ENCODE measurements around the gene AVL9.

The AVL9 gene

GRCh38 chr7:32535162-32535702 is 39.9 kb downstream of the AVL9 start:
- Histone ChIP-seq H3K4me3 (ENCODE audit: low read depth, low read length, poor library complexity, severe bottlenecking) (no peak overlapping the region), H3K27ac (ENCODE audit: low read depth, low read length, poor library complexity, severe bottlenecking) (no peak overlapping the region), H3K9me2 (ENCODE audit: low read depth, low read length) (no peaks in the 10 kb centered on the region), H3K4me1 (ENCODE audit: insufficient read depth, low read length, severe bottlenecking) (no peaks in the 10 kb centered on the region), H3K9me3 (ENCODE audit: low read length) (peaks cover 6% of the 10 kb centered on the region; the same call in 1 of the 2 replicates), H2AFZ (ENCODE audit: low read length) (no peak overlapping the region), H3K27me3 (ENCODE audit: insufficient read depth, low read length) (no peaks in the 10 kb centered on the region), H4K20me1 (ENCODE audit: insufficient read depth, low read length) (no peaks in the 10 kb centered on the region), H3K36me3 (ENCODE audit: insufficient read depth, low read length) (peaks cover 18% of the 10 kb centered on the region), H3F3A (ENCODE audit: insufficient read depth, low read length) (no peaks in the 10 kb centered on the region), H3K9ac (ENCODE audit: low read length) (no peak overlapping the region), H3K4me2 (ENCODE audit: low read length) (no peak overlapping the region), H3K79me2 (ENCODE audit: insufficient read depth, low read length) (peaks cover 7% of the 10 kb centered on the region; the same call in 1 of the 2 replicates)
- no peak for TF ChIP-seq EZH2 (IDR thresholded peaks at IDR 0.05; ENCODE audit: borderline replicate concordance, low read length)
- TF ChIP-seq CTCF (IDR thresholded peaks at IDR 0.05; ENCODE audit: low read length), result no peak

- no peaks in the 10 kb centered on the region for H3K27me3 ChIP-seq (ENCODE audit: insufficient read depth, low read length)
- no peak overlapping the region for H2AFZ ChIP-seq (ENCODE audit: low read length)
- H3K4me1 ChIP-seq (ENCODE audit: insufficient read depth, low read length, severe bottlenecking), result no peaks in the 10 kb centered on the region
- peaks cover 17% of the 10 kb centered on the region for H3K36me3 ChIP-seq (ENCODE audit: insufficient read depth, low read length)
- no peak for TF ChIP-seq EZH2 (IDR thresholded peaks at IDR 0.05; ENCODE audit: borderline replicate concordance, low read length)
- no peak for TF ChIP-seq CTCF (IDR thresholded peaks at IDR 0.05; ENCODE audit: low read length)
- H3K9me3 ChIP-seq (ENCODE audit: low read length), result peaks cover 6% of the 10 kb centered on the region; the same call in 1 of the 2 replicates
- H3K4me3 ChIP-seq (ENCODE audit: low read depth, low read length, poor library complexity, severe bottlenecking), result no peak overlapping the region
- no peak overlapping the region for H3K27ac ChIP-seq (ENCODE audit: low read depth, low read length, poor library complexity, severe bottlenecking)
- H3K4me2 ChIP-seq (ENCODE audit: low read length), result no peak overlapping the region
- no peaks in the 10 kb centered on the region for H4K20me1 ChIP-seq (ENCODE audit: insufficient read depth, low read length)
- no peak overlapping the region for H3K9ac ChIP-seq (ENCODE audit: low read length)
- H3K79me2 ChIP-seq (ENCODE audit: insufficient read depth, low read length), result peaks cover 11% of the 10 kb centered on the region; the same call in 1 of the 2 replicates
- H3K9me2 ChIP-seq (ENCODE audit: low read depth, low read length), result no peaks in the 10 kb centered on the region
- no peaks in the 10 kb centered on the region for H3F3A ChIP-seq (ENCODE audit: insufficient read depth, low read length)
Measured at GRCh38 chr7:32536016-32536415, 40.7 kb downstream of the AVL9 start.

- no peak overlapping the region for H3K4me2 ChIP-seq (ENCODE audit: low read length)
- H3K79me2 ChIP-seq (ENCODE audit: insufficient read depth, low read length), result peaks cover 11% of the 10 kb centered on the region; the same call in 1 of the 2 replicates
- H4K20me1 ChIP-seq (ENCODE audit: insufficient read depth, low read length), result no peaks in the 10 kb centered on the region
- H3F3A ChIP-seq (ENCODE audit: insufficient read depth, low read length), result no peaks in the 10 kb centered on the region
- H3K27me3 ChIP-seq (ENCODE audit: insufficient read depth, low read length), result no peaks in the 10 kb centered on the region
- H3K9ac ChIP-seq (ENCODE audit: low read length), result no peak overlapping the region
- H3K4me1 ChIP-seq (ENCODE audit: insufficient read depth, low read length, severe bottlenecking), result no peaks in the 10 kb centered on the region
- H3K9me3 ChIP-seq (ENCODE audit: low read length), result peaks cover 3% of the 10 kb centered on the region; the same call in 1 of the 2 replicates
- H3K27ac ChIP-seq (ENCODE audit: low read depth, low read length, poor library complexity, severe bottlenecking), result no peak overlapping the region
- H3K9me2 ChIP-seq (ENCODE audit: low read depth, low read length), result no peaks in the 10 kb centered on the region
- peaks cover 12% of the 10 kb centered on the region for H3K36me3 ChIP-seq (ENCODE audit: insufficient read depth, low read length)
- no peak overlapping the region for H2AFZ ChIP-seq (ENCODE audit: low read length)
- no peak for TF ChIP-seq EZH2 (IDR thresholded peaks at IDR 0.05; ENCODE audit: borderline replicate concordance, low read length)
- no peak for TF ChIP-seq CTCF (IDR thresholded peaks at IDR 0.05; ENCODE audit: low read length)
- no peak overlapping the region for H3K4me3 ChIP-seq (ENCODE audit: low read depth, low read length, poor library complexity, severe bottlenecking)
Measured at GRCh38 chr7:32536585-32536984, 41.3 kb downstream of the AVL9 start.
